Memory B cell (primary cell): Measurements from ENCODE around the gene MRPL19.

Experiments
- ATAC-seq: fragments of 150-1000 bp; cut with Tn5 transposase; 2 replicates; pipeline ENCODE4 v1.10.0; 2021; ENCODE audit warnings: low read depth, mild to moderate bottlenecking, moderate library complexity
- DNase-seq, 2 donors: peaks; one replicate each; pipeline ENCODE4 v3.0.0; 2022; ENCODE audit warnings: low spot score in 2 of 2
- H3K27ac Mint-ChIP-seq: one replicate; pipeline ENCODE4 v1.8.0; 2022; ENCODE audit warnings: mild to moderate bottlenecking, moderate library complexity, mixed read lengths
- H3K27me3 Mint-ChIP-seq: one replicate; pipeline ENCODE4 v1.8.0; 2022; ENCODE audit warnings: mixed read lengths
- H3K36me3 Mint-ChIP-seq: one replicate; pipeline ENCODE4 v1.8.0; 2022; ENCODE audit warnings: mild to moderate bottlenecking, mixed read lengths
- H3K4me1 Mint-ChIP-seq: one replicate; pipeline ENCODE4 v1.8.0; 2022; ENCODE audit warnings: mixed read lengths
- H3K4me3 Mint-ChIP-seq: one replicate; pipeline ENCODE4 v1.8.0; 2022; ENCODE audit warnings: mild to moderate bottlenecking, moderate library complexity, mixed read lengths
- H3K9me3 Mint-ChIP-seq: one replicate; pipeline ENCODE4 v1.8.0; 2022; ENCODE audit warnings: mixed read lengths

MRPL19 gene

GRCh38 chr2:75646583-75647425 lies at the start of gene MRPL19:
Gene MRPL19 (plus strand): TSS chr2:75646783. CDS start chr2:75646808, 25 bp downstream.
- Mint-ChIP-seq H3K4me1 (peaks cover 8% of the 10 kb centered on the region), H3K4me3 (peak within 1 kb of the TSS; percentile 96), H3K9me3 (no peaks in the 10 kb centered on the region), H3K36me3 (peaks cover 4% of the 10 kb centered on the region), H3K27ac (peak within 1 kb of the TSS; percentile 90), H3K27me3 (no peaks in the 10 kb centered on the region)
- ATAC-seq (peak; percentile 93), DNase-seq (peak; percentile 61)

GRCh38 chr2:75596784-75597183 lies 49.8 kb upstream of the MRPL19 start:
- no peak for ATAC-seq
- no peaks in the 10 kb centered on the region for H3K36me3 Mint-ChIP-seq
- H3K9me3 Mint-ChIP-seq = no peaks in the 10 kb centered on the region

GRCh38 chr2:75597949-75598348 lies 48.6 kb upstream of the MRPL19 start:
- Mint-ChIP-seq H3K27ac (no peak overlapping the region), H3K27me3 (peaks cover 11% of the 10 kb centered on the region), H3K36me3 (no peaks in the 10 kb centered on the region), H3K4me1 (no peaks in the 10 kb centered on the region), H3K9me3 (no peaks in the 10 kb centered on the region), H3K4me3 (no peak overlapping the region)
- no peak for DNase-seq
- ATAC-seq = no peak

More at GRCh38 chr2:75596784-75597183, 49.8 kb upstream of the MRPL19 start:
- Mint-ChIP-seq H3K27ac (no peak overlapping the region), H3K4me1 (no peaks in the 10 kb centered on the region), H3K27me3 (peaks cover 8% of the 10 kb centered on the region), H3K4me3 (no peak overlapping the region)
- DNase-seq = no peak

- H3K27ac Mint-ChIP-seq = no peak overlapping the region
- H3K4me3 Mint-ChIP-seq = no peak overlapping the region
- no peaks in the 10 kb centered on the region for H3K36me3 Mint-ChIP-seq
- H3K4me1 Mint-ChIP-seq = no peaks in the 10 kb centered on the region
- H3K9me3 Mint-ChIP-seq = no peaks in the 10 kb centered on the region
- ATAC-seq (no peak), DNase-seq (no peak)
- peaks cover 11% of the 10 kb centered on the region for H3K27me3 Mint-ChIP-seq
Observed at GRCh38 chr2:75598589-75599155, 47.9 kb upstream of the MRPL19 start.

- Mint-ChIP-seq H3K36me3 (no peaks in the 10 kb centered on the region), H3K9me3 (no peaks in the 10 kb centered on the region), H3K4me3 (no peak overlapping the region), H3K27ac (no peak overlapping the region), H3K4me1 (no peaks in the 10 kb centered on the region), H3K27me3 (peaks cover 13% of the 10 kb centered on the region)
- DNase-seq (no peak), ATAC-seq (no peak)
Observed at GRCh38 chr2:75600461-75601011, 46.0 kb upstream of the MRPL19 start.

- H3K4me1 Mint-ChIP-seq = no peaks in the 10 kb centered on the region
- ATAC-seq = no peak
- H3K4me3 Mint-ChIP-seq = no peak overlapping the region
- no peak for DNase-seq
- peaks cover 21% of the 10 kb centered on the region for H3K27me3 Mint-ChIP-seq
- no peaks in the 10 kb centered on the region for H3K9me3 Mint-ChIP-seq
- H3K36me3 Mint-ChIP-seq = no peaks in the 10 kb centered on the region
- no peak overlapping the region for H3K27ac Mint-ChIP-seq
Observed at GRCh38 chr2:75602724-75603342, 43.8 kb upstream of the MRPL19 start.

- DNase-seq (no peak), ATAC-seq (no peak)
- Mint-ChIP-seq H3K9me3 (no peaks in the 10 kb centered on the region), H3K36me3 (no peaks in the 10 kb centered on the region), H3K27ac (no peak overlapping the region), H3K4me3 (no peak overlapping the region), H3K27me3 (peaks cover 22% of the 10 kb centered on the region), H3K4me1 (no peaks in the 10 kb centered on the region)
Observed at GRCh38 chr2:75603477-75603876, 43.1 kb upstream of the MRPL19 start.

- ATAC-seq = peak; percentile 56
- H3K27ac Mint-ChIP-seq = peak overlapping the region; percentile 7
- DNase-seq = no peak
Observed at GRCh38 chr2:75604484-75604883, 42.1 kb upstream of the MRPL19 start.

GRCh38 chr2:75605770-75606529 lies 40.6 kb upstream of the MRPL19 start:
- Mint-ChIP-seq H3K27me3 (peaks cover 24% of the 10 kb centered on the region), H3K36me3 (no peaks in the 10 kb centered on the region), H3K4me3 (no peak overlapping the region), H3K27ac (no peak overlapping the region), H3K4me1 (no peaks in the 10 kb centered on the region), H3K9me3 (no peaks in the 10 kb centered on the region)
- ATAC-seq (no peak), DNase-seq (no peak)

More at GRCh38 chr2:75604484-75604883, 42.1 kb upstream of the MRPL19 start:
- Mint-ChIP-seq H3K9me3 (no peaks in the 10 kb centered on the region), H3K4me1 (no peaks in the 10 kb centered on the region), H3K27me3 (peaks cover 22% of the 10 kb centered on the region), H3K4me3 (no peak overlapping the region), H3K36me3 (no peaks in the 10 kb centered on the region)

GRCh38 chr2:75606761-75607399 lies 39.7 kb upstream of the MRPL19 start:
- Mint-ChIP-seq H3K36me3 (no peaks in the 10 kb centered on the region), H3K27ac (no peak overlapping the region), H3K9me3 (no peaks in the 10 kb centered on the region), H3K27me3 (peaks cover 26% of the 10 kb centered on the region), H3K4me1 (no peaks in the 10 kb centered on the region), H3K4me3 (no peak overlapping the region)
- ATAC-seq (no peak), DNase-seq (no peak)

- no peak overlapping the region for H3K27ac Mint-ChIP-seq
- H3K4me1 Mint-ChIP-seq = no peaks in the 10 kb centered on the region
- peaks cover 28% of the 10 kb centered on the region for H3K27me3 Mint-ChIP-seq
- H3K4me3 Mint-ChIP-seq = no peak overlapping the region
- ATAC-seq (no peak), DNase-seq (no peak)
- no peaks in the 10 kb centered on the region for H3K9me3 Mint-ChIP-seq
- no peaks in the 10 kb centered on the region for H3K36me3 Mint-ChIP-seq
Observed at GRCh38 chr2:75607400-75607798, 39.2 kb upstream of the MRPL19 start.

- H3K27ac Mint-ChIP-seq = no peak overlapping the region
- peaks cover 30% of the 10 kb centered on the region for H3K27me3 Mint-ChIP-seq
- no peaks in the 10 kb centered on the region for H3K36me3 Mint-ChIP-seq
- no peaks in the 10 kb centered on the region for H3K4me1 Mint-ChIP-seq
- ATAC-seq (no peak), DNase-seq (no peak)
- H3K9me3 Mint-ChIP-seq = no peaks in the 10 kb centered on the region
- no peak overlapping the region for H3K4me3 Mint-ChIP-seq
Observed at GRCh38 chr2:75607988-75608683, 38.4 kb upstream of the MRPL19 start.
